Aorta (tissue), 5 donors: ENCODE data around the gene RNASET2. TPM values are rescaled to one million over a fixed set of nuclear protein-coding genes. Genes with fewer than 3 reads are reported as not detected.

Source experiments
- ATAC-seq: fragments of 200-7000 bp; cut with Tn5 transposase; one replicate; pipeline ENCODE4 v1.9.1; 2022; ENCODE audit warnings: moderate library complexity; ENCODE audit not compliant: low FRiP score
- DNase-seq, 2 donors: peaks; one replicate each; pipeline ENCODE4 v3.0.0-alpha.2; 2020
- H3K27ac ChIP-seq, 2 donors: one replicate each; pipeline ENCODE4 v1.5.1; 2013; ENCODE audit warnings: low read length in 2 of 2, mild to moderate bottlenecking in 2 of 2, moderate library complexity in 2 of 2, control low read depth in 1 of 2, inconsistent platforms in 1 of 2, low read depth in 1 of 2
- H3K27me3 ChIP-seq, 2 donors: one replicate each; pipeline ENCODE4 v1.6.1; 2013; ENCODE audit warnings: control low read depth in 1 of 2, low read length in 1 of 2, mild to moderate bottlenecking in 1 of 2, moderate library complexity in 1 of 2; ENCODE audit not compliant: insufficient read depth in 2 of 2, control insufficient read depth in 1 of 2
- H3K36me3 ChIP-seq, 2 donors: one replicate each; pipeline ENCODE4 v1.6.1; 2013; ENCODE audit warnings: control low read depth in 1 of 2, low read length in 1 of 2, mild to moderate bottlenecking in 1 of 2; ENCODE audit not compliant: insufficient read depth in 2 of 2, control insufficient read depth in 1 of 2
- H3K4me1 ChIP-seq, 2 donors: one replicate each; pipeline ENCODE4 v1.6.1; 2013; ENCODE audit warnings: low read length in 2 of 2, control low read depth in 1 of 2, mild to moderate bottlenecking in 1 of 2, moderate library complexity in 1 of 2; ENCODE audit not compliant: insufficient read depth in 2 of 2, control insufficient read depth in 1 of 2
- H3K4me3 ChIP-seq, 2 donors: one replicate each; pipeline ENCODE4 v1.5.1; 2013; ENCODE audit warnings: low read length in 2 of 2, control low read depth in 1 of 2, mild to moderate bottlenecking in 1 of 2
- H3K9me3 ChIP-seq: one replicate; pipeline ENCODE4 v1.6.1; 2013; ENCODE audit warnings: mild to moderate bottlenecking, low read length; ENCODE audit not compliant: control insufficient read depth
- WGBS, 2 donors: extraction: QIAGEN DNeasy Blood & Tissue Kit; methylation state at CpG; one replicate each; pipeline ENCODE4 v1.1.7; 2013; 5-methylcytosine and 5-hydroxymethylcytosine counted together
- intact Hi-C, 2 donors: fragments of 100-400 bp; cut with DNase I; formaldehyde crosslinking; loops; one replicate each; pipeline versions ENCODE4 v1.14.2 to v1.15.0; 2022
- polyA plus RNA-seq, 2 donors: library from polyadenylated mRNA; stranded (reverse); fragments of 200-250 nt; gene quantifications; one replicate each; pipeline ENCODE4 v1.2.3, GENCODE V29; 2013
- total RNA-seq, 2 donors: library from RNA; stranded (reverse); fragmentation: NEBNext Ultra II Directional; extraction: Animal tissue kit (Norgen Biotek cat#: 25700); gene quantifications; one replicate each; pipeline ENCODE4 v1.2.1, GENCODE V29; 2021
- donor health status: healthy with polysubstance abuse.
- donor health status: Bipolar disorder and iron deficiency.
- donor health status: DM: no; HTN: no; CAD: no.
- donor health status: DM: no; HTN: no; CAD: no.
- donor health status: DM: yes; HTN: yes; CAD: no.

The RNASET2 gene
- total and polyA plus RNA-seq, 4 donors = 23.3 to 64.8 (median 34.4) TPM

DNA sequence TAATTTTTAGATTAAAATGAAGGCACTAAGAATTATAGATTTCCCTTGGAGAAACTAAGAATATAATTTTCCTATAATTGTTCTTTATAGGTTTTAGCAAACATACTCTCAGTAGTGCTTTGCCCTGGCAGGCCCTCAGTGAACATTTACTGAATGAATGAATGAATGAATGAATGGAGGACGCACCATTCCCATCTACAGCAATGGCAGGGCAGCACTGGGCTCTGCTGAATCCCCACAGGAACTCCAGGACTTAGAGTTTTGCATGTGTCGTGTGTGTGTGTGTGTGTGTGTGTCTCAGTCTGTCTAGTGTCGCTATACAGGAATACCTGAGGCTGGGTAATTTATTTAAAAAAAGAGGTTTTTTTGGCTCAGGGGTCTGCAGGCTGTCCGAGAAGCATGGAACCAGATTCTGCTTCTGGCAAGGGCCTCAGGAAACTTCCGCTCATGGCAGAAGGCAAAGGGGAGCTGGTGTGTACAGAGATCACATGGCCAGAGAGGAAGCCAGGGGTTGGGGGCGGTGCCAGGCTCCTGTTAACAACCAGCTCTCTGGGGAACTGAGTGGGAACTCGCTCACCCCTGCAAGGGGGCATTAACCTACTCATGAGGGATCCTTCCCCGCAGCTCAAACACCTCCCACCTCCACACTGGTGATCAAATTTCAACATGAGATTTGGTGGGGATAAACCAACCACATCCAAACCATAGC is 20.1 kb downstream of the RNASET2 start:
- 65 to 68% methylated on average over 8 of the region's 8 CpGs for WGBS, 2 donors
- intact Hi-C loops = no loop called here
- no peak for ATAC-seq
- Histone ChIP-seq H3K27ac (no peak overlapping the region), H3K4me1 (no peaks in the 10 kb centered on the region), H3K4me3 (no peak overlapping the region), H3K9me3 (no peaks in the 10 kb centered on the region), H3K36me3 (peaks cover 0 to 1% of the 10 kb centered on the region in 2 donors), H3K27me3 (no peaks in the 10 kb centered on the region)
- no peak for DNase-seq

DNA sequence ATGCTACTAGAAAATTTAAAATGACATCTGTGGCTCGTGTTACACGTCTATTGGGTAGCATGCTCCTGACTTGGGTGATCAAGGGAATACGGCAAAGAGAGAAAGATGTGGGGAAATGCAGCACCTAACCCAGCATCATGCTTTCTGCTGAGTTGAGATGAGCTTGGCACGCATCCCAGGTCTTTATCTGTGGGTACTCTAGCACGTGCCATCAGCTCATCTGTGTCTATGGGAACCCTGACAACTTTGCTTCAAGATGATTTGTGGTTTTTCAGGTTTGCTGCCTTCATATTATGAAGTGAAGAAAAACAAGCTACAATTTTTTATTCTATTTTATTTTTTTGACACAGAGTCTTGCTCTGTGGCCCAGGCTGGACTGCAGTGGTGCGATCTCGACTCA is 21.0 kb downstream of the RNASET2 start:
- ATAC-seq (no peak), DNase-seq (no peak)
- Histone ChIP-seq H3K4me1 (no peaks in the 10 kb centered on the region), H3K27me3 (no peaks in the 10 kb centered on the region), H3K4me3 (no peak overlapping the region), H3K27ac (no peak overlapping the region), H3K9me3 (no peaks in the 10 kb centered on the region), H3K36me3 (peaks cover 0 to 1% of the 10 kb centered on the region in 2 donors)
- intact Hi-C loops = no loop called here
- 88 to 93% methylated on average over 7 of the region's 7 CpGs for WGBS, 2 donors

DNA sequence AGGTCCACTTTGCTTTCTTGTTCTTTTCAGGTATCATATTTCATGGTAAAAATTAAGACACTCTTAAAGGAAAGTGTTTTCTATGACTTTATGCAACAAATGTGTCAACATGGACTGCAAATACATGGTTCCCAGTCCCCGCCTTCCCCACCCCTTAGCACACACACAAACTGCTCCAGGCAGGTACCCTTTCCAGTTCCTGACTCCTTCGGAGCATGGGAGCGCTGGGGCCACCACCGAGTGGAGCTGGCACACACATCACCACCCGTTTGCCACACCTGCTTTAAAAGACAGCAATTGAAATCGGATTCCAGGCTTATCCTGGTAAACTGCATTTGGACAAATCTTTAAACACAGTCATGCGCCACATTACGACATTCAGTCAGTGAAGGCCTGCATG is 22.2 kb downstream of the RNASET2 start:
- Histone ChIP-seq H3K4me1 (no peaks in the 10 kb centered on the region), H3K27ac (no peak overlapping the region), H3K9me3 (no peaks in the 10 kb centered on the region), H3K4me3 (no peak overlapping the region), H3K27me3 (no peaks in the 10 kb centered on the region), H3K36me3 (peaks cover 0 to 1% of the 10 kb centered on the region in 2 donors)
- ATAC-seq = no peak
- DNase-seq = no peak
- intact Hi-C loops = no loop called here
- 91 to 92% methylated on average over 8 of the region's 8 CpGs for WGBS, 2 donors

DNA sequence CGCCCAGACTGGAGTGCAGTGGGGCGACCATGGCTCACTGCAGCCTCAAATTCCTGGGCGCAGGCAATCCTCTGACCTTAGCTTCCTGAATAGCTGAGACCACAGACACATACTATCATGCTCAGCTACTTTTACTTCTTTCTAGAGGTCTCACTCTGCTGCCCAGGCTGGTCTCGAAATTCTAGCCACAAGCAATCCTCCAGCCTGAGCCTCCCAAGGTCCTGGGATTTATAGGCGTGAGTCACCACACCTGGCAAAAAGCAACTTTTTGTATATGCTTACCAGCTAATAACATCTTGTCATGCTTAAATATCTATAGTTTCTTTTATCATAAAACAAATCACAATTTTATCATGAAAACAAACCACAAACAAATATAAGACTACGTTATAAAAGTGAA is 23.0 kb downstream of the RNASET2 start:
- H3K9me3 ChIP-seq = no peaks in the 10 kb centered on the region
- H3K27ac ChIP-seq = no peak overlapping the region
- DNase-seq (no peak), ATAC-seq (no peak)
- H3K27me3 ChIP-seq = no peaks in the 10 kb centered on the region
- intact Hi-C loops = no loop called here
- no peak overlapping the region for H3K4me3 ChIP-seq
- H3K36me3 ChIP-seq = peaks cover 0 to 1% of the 10 kb centered on the region in 2 donors
- H3K4me1 ChIP-seq = no peaks in the 10 kb centered on the region
- 93 to 97% methylated on average over 6 of the region's 6 CpGs for WGBS, 2 donors

DNA sequence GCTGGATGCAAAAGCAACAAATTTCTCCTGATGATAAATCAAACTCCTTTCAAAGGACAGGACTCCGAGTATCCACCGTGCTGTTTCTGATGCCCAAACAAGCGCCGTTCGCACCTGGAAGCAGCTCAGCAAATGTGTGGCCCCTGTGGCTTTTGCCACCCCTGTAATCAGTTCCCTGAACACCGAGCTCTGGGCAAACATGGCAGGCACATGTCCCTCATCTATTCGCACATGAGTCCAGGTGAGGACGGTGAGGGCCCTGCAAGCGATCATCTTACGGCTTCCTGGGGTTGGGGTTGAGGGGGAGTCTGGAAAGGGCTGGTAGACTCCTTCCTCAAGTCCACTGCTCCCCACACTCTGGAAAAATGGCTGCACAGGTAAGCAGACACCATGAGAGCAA is 23.7 kb downstream of the RNASET2 start:
- Histone ChIP-seq H3K27ac (no peak overlapping the region), H3K9me3 (no peaks in the 10 kb centered on the region), H3K4me1 (no peaks in the 10 kb centered on the region), H3K27me3 (no peaks in the 10 kb centered on the region), H3K4me3 (no peak overlapping the region), H3K36me3 (no peaks in the 10 kb centered on the region)
- intact Hi-C loops = no loop called here
- 94 to 95% methylated on average over 10 of the region's 10 CpGs for WGBS, 2 donors
- no peak for ATAC-seq
- DNase-seq = no peak

DNA sequence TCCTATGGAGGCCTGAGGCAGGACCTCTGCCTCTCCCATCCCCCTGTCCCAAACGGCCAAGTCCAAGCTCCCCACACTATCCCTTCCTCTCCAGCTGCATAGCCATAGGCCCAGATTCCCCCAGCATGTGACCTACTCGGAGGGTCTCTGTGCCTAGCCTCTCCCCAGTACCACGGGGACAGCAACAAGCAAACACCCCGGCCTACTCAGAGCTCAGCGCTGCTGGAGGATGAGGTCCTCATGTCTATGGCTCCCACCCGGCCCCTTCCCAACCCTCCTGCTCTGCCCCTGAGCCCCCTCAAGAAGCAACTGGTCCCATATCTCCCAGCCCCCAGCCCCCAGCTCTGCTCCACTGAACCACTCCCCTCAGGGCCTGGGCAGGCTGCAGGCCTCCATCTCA is 24.2 kb downstream of the RNASET2 start:
- intact Hi-C loops = no loop called here
- WGBS, 2 donors = 89 to 94% methylated on average over 6 of the region's 6 CpGs
- no peaks in the 10 kb centered on the region for H3K36me3 ChIP-seq
- H3K9me3 ChIP-seq = no peaks in the 10 kb centered on the region
- no peak overlapping the region for H3K4me3 ChIP-seq
- no peak for DNase-seq
- no peaks in the 10 kb centered on the region for H3K27me3 ChIP-seq
- no peaks in the 10 kb centered on the region for H3K4me1 ChIP-seq
- ATAC-seq = no peak
- H3K27ac ChIP-seq = no peak overlapping the region

DNA sequence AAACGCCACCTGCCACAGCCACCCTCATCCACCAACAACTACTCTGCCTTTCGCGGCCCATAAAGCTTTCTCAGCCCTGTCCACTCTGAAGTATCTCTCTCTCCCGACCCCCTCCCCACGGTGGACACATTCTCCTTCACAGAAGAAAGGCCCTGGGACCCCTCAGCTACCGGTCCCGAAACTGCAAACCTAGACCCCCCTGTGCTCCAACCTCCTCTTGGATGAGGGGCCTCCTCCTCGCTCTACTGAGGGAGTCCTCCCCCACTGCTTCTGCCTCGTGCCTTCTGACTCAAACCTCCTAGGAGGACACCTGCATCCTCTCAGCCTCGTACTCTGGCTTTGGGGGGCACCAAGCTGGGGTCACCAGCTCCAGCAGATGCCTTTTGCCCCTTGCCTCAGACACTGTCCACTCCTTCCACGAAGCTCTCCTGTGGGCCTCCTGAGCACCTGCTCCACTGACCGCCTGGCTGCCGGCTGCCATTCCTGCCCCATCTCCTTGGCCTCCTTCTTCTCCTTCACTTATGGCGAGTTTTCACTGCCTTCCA is 24.9 kb downstream of the RNASET2 start:
- H3K36me3 ChIP-seq = no peaks in the 10 kb centered on the region
- no peaks in the 10 kb centered on the region for H3K27me3 ChIP-seq
- DNase-seq = no peak
- 96 to 98% methylated on average over 14 of the region's 14 CpGs for WGBS, 2 donors
- no peaks in the 10 kb centered on the region for H3K9me3 ChIP-seq
- no peak overlapping the region for H3K27ac ChIP-seq
- intact Hi-C loops = no loop called here
- no peak for ATAC-seq
- H3K4me3 ChIP-seq = no peak overlapping the region
- no peaks in the 10 kb centered on the region for H3K4me1 ChIP-seq

DNA sequence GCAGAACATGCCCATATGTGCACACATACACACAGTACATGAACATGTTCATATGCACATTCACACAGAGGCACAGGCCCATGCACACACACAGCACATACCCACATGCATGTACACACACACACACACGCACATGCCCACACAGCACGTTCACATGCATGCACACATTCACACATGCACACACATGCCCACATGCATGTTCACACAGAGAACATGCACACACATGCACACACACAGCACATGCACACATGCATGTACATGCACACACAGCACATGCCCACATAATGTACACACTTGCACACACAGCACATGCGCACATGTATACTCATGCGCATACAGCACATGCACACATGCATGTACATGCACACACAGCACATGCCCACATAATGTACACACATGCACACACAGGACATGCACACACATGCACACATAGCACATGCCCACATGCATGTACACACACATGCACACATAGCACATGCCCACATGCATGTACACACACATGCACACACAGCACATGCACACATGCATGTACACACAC is 25.9 kb downstream of the RNASET2 start:
- no peak for DNase-seq
- no peak overlapping the region for H3K27ac ChIP-seq

DNA sequence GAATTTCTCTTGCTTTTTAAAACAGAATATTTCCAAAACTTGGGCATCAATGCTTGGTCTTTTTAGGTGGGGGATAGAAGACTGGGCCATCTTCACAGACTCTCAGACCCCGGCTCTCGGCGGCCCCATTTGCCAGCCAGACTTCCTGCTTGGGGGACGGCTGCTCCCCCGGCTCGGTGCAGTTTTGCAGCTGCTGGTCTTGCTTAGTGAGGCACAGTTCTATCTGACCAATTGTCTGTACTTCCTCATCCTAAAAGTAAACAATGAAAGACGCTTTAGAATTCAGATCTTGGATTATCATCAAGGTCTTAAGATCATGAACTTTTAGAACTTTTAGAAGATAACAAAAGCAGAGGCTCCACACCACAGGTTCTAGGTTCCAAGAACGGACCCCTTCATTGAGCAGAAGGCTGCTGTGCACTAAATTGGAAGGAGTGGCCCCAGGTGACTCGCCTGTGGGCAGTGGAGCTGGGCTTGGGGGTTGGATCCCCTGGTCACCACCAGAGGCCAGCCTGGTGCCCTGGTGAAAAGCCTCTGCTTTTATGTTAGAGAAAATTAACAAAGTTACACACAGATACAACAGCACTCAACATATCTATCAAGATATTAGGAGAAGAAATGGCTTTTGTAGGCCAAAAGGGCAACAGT is 26.7 kb downstream of the RNASET2 start:
- DNase-seq = no peak
- no peaks in the 10 kb centered on the region for H3K9me3 ChIP-seq
- intact Hi-C loops = no loop called here
- H3K4me1 ChIP-seq = no peaks in the 10 kb centered on the region
- H3K36me3 ChIP-seq = no peaks in the 10 kb centered on the region
- H3K27ac ChIP-seq = no peak overlapping the region
- H3K4me3 ChIP-seq = no peak overlapping the region
- 76 to 83% methylated on average over 9 of the region's 9 CpGs for WGBS, 2 donors
- no peaks in the 10 kb centered on the region for H3K27me3 ChIP-seq
- ATAC-seq = no peak

More for the DNA sequence above, 25.9 kb downstream of the RNASET2 start:
- Histone ChIP-seq H3K4me3 (no peak overlapping the region), H3K36me3 (no peaks in the 10 kb centered on the region), H3K4me1 (no peaks in the 10 kb centered on the region), H3K9me3 (no peaks in the 10 kb centered on the region), H3K27me3 (no peaks in the 10 kb centered on the region)
- intact Hi-C loops = no loop called here
- no peak for ATAC-seq
- 96 to 100% methylated on average over 4 of the region's 4 CpGs for WGBS, 2 donors
